Activated T-cell treated with anti-CD3 and anti-CD28 coated beads, Interleukin-2, amount 50 U/mL, for 72 hours (primary cell): Measurements from ENCODE around the gene DIP2C. TPM values are rescaled to one million over a fixed set of nuclear protein-coding genes. Genes with fewer than 3 reads are reported as not detected.

Source experiments
- total RNA-seq, 2 donors: library from RNA; stranded (reverse); gene quantifications; one replicate each; pipeline ENCODE4 v1.2.3, GENCODE V29; 2022

Gene DIP2C
- total RNA-seq, 2 donors from 2014 or later = 0.70 to 1.6 TPM

Other genes starting within 250 kb of the DIP2C start
- 100 to 1,000 TPM; 103 to 109 TPM for gene LARP4B, start 242.0 kb upstream of the DIP2C start, total RNA-seq